ENCODE measurements around the gene DENND11.

- TF ChIP-seq CTCF (IDR thresholded peaks at IDR 0.05): no peak
- TF ChIP-seq EZH2 (IDR thresholded peaks at IDR 0.05; ENCODE audit: borderline replicate concordance, insufficient read depth, low read depth, low read length, poor library complexity, severe bottlenecking): no peak
These were observed 35.9 kb downstream of the DENND11 start for GRCh38 chr7:141666071-141666470.
